ENCODE data around the gene HSD3B1.
A peak's percentile ranks its signal among the peaks of the same experiment; 100 is the strongest.
"Not testable (repeated sequence)": the region's sequence is repeated elsewhere in the genome, so short reads cannot be mapped to it uniquely, and the experiment has no call there.

HSD3B1 gene

DNA sequence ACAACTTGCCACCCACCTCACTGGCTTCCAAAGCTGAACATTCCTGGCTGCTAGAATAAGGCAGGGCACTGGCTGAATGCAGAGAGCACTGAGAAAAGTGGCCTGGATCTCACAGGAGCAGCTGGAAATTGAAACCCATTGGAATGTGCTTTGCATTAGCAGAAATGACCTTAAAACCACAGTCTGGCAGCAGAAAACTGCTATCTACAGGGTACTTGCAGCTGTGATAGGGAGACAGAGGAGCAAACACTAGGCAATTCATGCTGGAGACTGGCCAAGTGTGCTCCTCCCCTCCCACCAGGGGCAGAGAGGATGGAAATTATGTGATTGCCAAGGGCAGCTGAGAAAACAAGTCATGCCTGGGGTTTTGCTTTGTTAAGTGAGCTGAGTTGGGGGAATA lies 47.2 kb downstream of the HSD3B1 start:
- peak; percentile 14 for DNase-seq (ENCODE audit: low spot score)

DNA sequence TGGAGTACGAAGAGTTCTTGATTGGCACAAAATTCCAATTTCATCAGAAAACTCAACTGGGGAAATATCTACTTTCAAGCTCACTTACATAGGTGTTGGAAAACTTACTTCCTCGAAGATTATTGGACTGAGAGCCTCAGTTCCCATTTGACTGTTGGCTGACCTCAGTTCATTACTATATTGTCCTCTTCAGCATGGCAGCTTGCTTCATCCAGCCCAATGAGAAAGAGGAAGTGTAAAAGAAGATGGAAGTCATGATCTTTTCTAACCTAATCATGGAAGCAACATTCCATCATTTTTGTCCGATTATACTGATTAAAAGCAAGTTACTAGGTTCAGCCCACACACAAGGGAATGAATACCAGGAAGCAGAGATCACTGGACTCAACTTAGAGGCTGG lies 49.4 kb downstream of the HSD3B1 start:
- no peak for DNase-seq (ENCODE audit: low spot score)

DNA sequence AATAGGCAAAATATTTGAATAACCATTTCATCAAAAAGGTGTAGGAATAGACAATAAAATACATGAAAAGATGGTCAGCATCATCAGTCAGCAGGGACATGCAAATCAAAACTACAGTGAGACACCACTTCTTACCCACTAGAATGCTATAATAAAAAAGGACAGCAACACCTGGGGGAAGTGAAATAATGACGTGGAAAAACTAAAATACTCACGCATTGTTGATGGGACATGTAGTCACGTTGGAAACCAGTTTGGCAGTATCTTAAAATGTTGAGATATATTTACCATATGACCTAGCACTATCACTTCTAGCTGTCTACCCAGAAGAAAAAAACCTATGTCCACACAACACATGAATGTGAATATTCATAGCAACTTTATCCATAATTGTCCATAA lies 53.4 kb downstream of the HSD3B1 start:
- not testable (repeated sequence) for DNase-seq (ENCODE audit: low spot score)

DNA sequence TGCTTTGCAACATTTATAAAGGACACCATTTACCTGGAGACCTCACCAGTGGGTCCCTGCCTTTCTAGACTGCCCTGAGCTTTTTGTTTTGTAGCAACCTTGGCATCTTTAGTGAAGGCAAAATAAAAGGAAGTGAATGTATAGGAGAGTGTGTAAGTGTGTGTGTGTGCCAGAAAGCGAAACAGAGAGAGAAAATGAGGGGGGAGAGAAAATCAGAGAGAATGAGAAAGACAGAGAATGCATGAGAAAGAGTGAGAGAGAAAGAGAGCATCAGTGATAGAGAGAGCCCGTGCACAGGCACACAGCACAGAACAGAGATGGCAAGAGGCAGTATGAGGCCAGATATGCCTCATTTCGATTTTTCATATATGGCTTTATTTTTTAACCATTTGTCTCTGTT lies 57.5 kb downstream of the HSD3B1 start:
- DNase-seq (ENCODE audit: low spot score): no peak
